PC-9 (cell line): ENCODE measurements around the gene RRAD.

Experiments
- EZH2 ChIP-seq: fragments of 200-600 bp; sonication (generic); IDR thresholded peaks from 2 replicates; pipeline ENCODE4 v1.8.0; 2017; ENCODE audit warnings: antibody characterized with exemption, low read depth
- TF ChIP-seq, protein P1 (sequence below): fragments of 200-600 bp; sonication (generic); conservative IDR thresholded peaks from 2 replicates; pipeline ENCODE4 v1.6.1; 2017; ENCODE audit warnings: mixed run types, antibody characterized with exemption, mild to moderate bottlenecking, moderate library complexity

DNA sequence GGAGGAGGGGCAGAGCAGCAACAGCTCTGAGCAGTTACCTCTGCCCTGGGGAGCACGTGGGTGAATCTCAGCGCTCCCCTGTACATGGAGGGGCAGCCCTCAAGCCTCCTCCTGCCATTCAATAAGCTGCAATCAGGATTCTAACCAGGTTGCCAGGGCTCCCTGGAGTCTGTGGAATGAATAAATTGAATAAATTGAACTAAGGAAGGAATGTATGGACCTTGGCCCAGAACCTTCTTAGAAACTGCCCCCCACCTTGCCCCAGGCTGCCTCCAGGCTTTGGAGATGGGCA, 5.1 kb downstream of the RRAD start:
- TF ChIP-seq, protein P1, sequence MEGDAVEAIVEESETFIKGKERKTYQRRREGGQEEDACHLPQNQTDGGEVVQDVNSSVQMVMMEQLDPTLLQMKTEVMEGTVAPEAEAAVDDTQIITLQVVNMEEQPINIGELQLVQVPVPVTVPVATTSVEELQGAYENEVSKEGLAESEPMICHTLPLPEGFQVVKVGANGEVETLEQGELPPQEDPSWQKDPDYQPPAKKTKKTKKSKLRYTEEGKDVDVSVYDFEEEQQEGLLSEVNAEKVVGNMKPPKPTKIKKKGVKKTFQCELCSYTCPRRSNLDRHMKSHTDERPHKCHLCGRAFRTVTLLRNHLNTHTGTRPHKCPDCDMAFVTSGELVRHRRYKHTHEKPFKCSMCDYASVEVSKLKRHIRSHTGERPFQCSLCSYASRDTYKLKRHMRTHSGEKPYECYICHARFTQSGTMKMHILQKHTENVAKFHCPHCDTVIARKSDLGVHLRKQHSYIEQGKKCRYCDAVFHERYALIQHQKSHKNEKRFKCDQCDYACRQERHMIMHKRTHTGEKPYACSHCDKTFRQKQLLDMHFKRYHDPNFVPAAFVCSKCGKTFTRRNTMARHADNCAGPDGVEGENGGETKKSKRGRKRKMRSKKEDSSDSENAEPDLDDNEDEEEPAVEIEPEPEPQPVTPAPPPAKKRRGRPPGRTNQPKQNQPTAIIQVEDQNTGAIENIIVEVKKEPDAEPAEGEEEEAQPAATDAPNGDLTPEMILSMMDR, result no peak
- no peak for TF ChIP-seq EZH2
